Measurements from ENCODE around the gene ALG12. TPM values are rescaled to one million over a fixed set of nuclear protein-coding genes. Genes with fewer than 3 reads are reported as not detected.
"Not testable (repeated sequence)": the region's sequence is repeated elsewhere in the genome, so short reads cannot be mapped to it uniquely, and the experiment has no call there.

The ALG12 gene
- total and polyA plus RNA-seq, 2 of the 4 experiments (the other 2 are of a cell fraction): 7.2 to 10.9 TPM

GRCh38 chr22:49946612-49947295, 28.5 kb upstream of the ALG12 start:
- H3K79me1 ChIP-seq (ENCODE audit: low read depth in 1 of 2, low read length in 2 of 2): 0 out of 4 replicates have a peak, but pooled peaks cover 0 to 3% of the 10 kb centered on the region in 2 experiments
- H3K27me3 ChIP-seq (ENCODE audit: control insufficient read depth, insufficient read depth, low read length): no peaks in the 10 kb centered on the region
- no peak overlapping the region for H3K56ac ChIP-seq (ENCODE audit: extremely low read depth, insufficient read depth, low read length)
- H3K18ac ChIP-seq (ENCODE audit: low read depth, low read length): no peak overlapping the region
- H2AFZ ChIP-seq (replicated peaks; ENCODE audit: low read length, poor library complexity): peak overlapping the region; percentile 58
- no peaks in the 10 kb centered on the region for H3K36me3 ChIP-seq (ENCODE audit: control insufficient read depth, insufficient read depth, low read length)
- 100% methylated on average over 1 of the region's 17 CpGs; no CpG with 5 or more reads in 1 of the 2 experiments for WGBS, 2 experiments (ENCODE audit: extremely low coverage in 2 of 2, insufficient read length in 1 of 2)
- H2BK120ac ChIP-seq (ENCODE audit: low read depth, low read length): no peak overlapping the region
- no peak overlapping the region for H3K4me3 ChIP-seq (ENCODE audit: insufficient read depth, low read depth, low read length)
- no peak overlapping the region for H4K8ac ChIP-seq (ENCODE audit: low read depth in 2 of 2, low read length in 2 of 2)
- H3K14ac ChIP-seq (replicated peaks; ENCODE audit: low read depth, low read length): no peak overlapping the region; the same call in 1 of the 2 replicates
- ATAC-seq (ENCODE audit: low read depth) (no peak), DNase-seq (no peak)
- no peak overlapping the region for H4K5ac ChIP-seq (ENCODE audit: low read depth, low read length)
- no peak overlapping the region for H2BK5ac ChIP-seq (ENCODE audit: low read depth, low read length, poor library complexity, severe bottlenecking)
- peak overlapping the region; percentile 16 for H2AK9ac ChIP-seq (replicated peaks; ENCODE audit: low read depth, low read length, poor library complexity)
- no peak overlapping the region for H2BK20ac ChIP-seq (ENCODE audit: low read depth, low read length)
- no peaks in the 10 kb centered on the region for H4K20me1 ChIP-seq (ENCODE audit: insufficient read depth, low read length)
- H3K27ac ChIP-seq (ENCODE audit: insufficient read depth, low read length): no peak overlapping the region
- dilution Hi-C loops (cut with HindIII; ENCODE audit: low sequenced_read_pairs, unreplicated experiment): no loop called here
- intact Hi-C loops (cut with micrococcal nuclease): no loop called here
- TF ChIP-seq POLR2A (IDR thresholded peaks at IDR 0.05; ENCODE audit: low read depth, low read length): no peak
- TF ChIP-seq SMC3 (IDR thresholded peaks at IDR 0.05; ENCODE audit: low read depth, low read length): no peak
- TF ChIP-seq MXI1 (IDR thresholded peaks at IDR 0.05; ENCODE audit: borderline replicate concordance, low read depth, low read length): no peak
- no peak for TF ChIP-seq RCOR1 (IDR thresholded peaks at IDR 0.05; ENCODE audit: insufficient replicate concordance, low read length)
- no peak overlapping the region for H3K4me2 ChIP-seq (ENCODE audit: low read depth, low read length)
- no peak overlapping the region for H2BK15ac ChIP-seq (ENCODE audit: low read depth, low read length)
- no peak overlapping the region for H3K9ac ChIP-seq (ENCODE audit: low read depth, low read length)
- in situ Hi-C loops (cut with MboI; ENCODE audit: low sequenced_read_pairs): no loop called here
- H3K23ac ChIP-seq (ENCODE audit: low read depth, low read length): no peak overlapping the region
- peak overlapping the region; percentile 43; the same call in 1 of the 2 replicates for H3K4ac ChIP-seq (ENCODE audit: low read depth, low read length)
- H3K4me1 ChIP-seq (ENCODE audit: control insufficient read depth, insufficient read depth, low read length): peaks cover 12% of the 10 kb centered on the region
- H2AK5ac ChIP-seq (ENCODE audit: low read depth, low read length): no peak overlapping the region
- H3K9me3 ChIP-seq (ENCODE audit: control insufficient read depth, insufficient read depth, low read length): no peaks in the 10 kb centered on the region
- BruUV-seq (replicated peaks): no TSS peak
- H3K9me1 ChIP-seq (ENCODE audit: insufficient read depth, low read length): peaks cover 9% of the 10 kb centered on the region
- ChIA-PET POLR2A (ENCODE audit: unreplicated experiment) (no interaction called here), CTCF (interaction anchor here (0.6 kb wide), 1 partner anchor 83 kb away, joined by 3 read pairs; no protein-coding TSS in a partner anchor)
- H4K91ac ChIP-seq (ENCODE audit: insufficient read depth, low read depth, low read length): no peak overlapping the region; the same call in 1 of the 2 replicates

- H3K23ac ChIP-seq (ENCODE audit: low read depth, low read length); H3K4me3 ChIP-seq (ENCODE audit: insufficient read depth, low read depth, low read length); H3K79me1 ChIP-seq (ENCODE audit: low read depth in 1 of 2, low read length in 2 of 2); dilution Hi-C loops (cut with HindIII; ENCODE audit: low sequenced_read_pairs, unreplicated experiment); H2BK120ac ChIP-seq (ENCODE audit: low read depth, low read length); H3K4ac ChIP-seq (ENCODE audit: low read depth, low read length); H3K56ac ChIP-seq (ENCODE audit: extremely low read depth, insufficient read depth, low read length); H4K5ac ChIP-seq (ENCODE audit: low read depth, low read length); BruUV-seq (replicated peaks); ATAC-seq (ENCODE audit: low read depth); H4K91ac ChIP-seq (ENCODE audit: insufficient read depth, low read depth, low read length); H3K4me1 ChIP-seq (ENCODE audit: control insufficient read depth, insufficient read depth, low read length); H4K20me1 ChIP-seq (ENCODE audit: insufficient read depth, low read length); H2BK5ac ChIP-seq (ENCODE audit: low read depth, low read length, poor library complexity, severe bottlenecking); H2BK20ac ChIP-seq (ENCODE audit: low read depth, low read length); H3K9me1 ChIP-seq (ENCODE audit: insufficient read depth, low read length); in situ Hi-C loops (cut with MboI; ENCODE audit: low sequenced_read_pairs); DNase-seq; H2BK15ac ChIP-seq (ENCODE audit: low read depth, low read length); H4K8ac ChIP-seq (ENCODE audit: low read depth in 2 of 2, low read length in 2 of 2); POLR2A ChIA-PET (ENCODE audit: unreplicated experiment); H3K9ac ChIP-seq (ENCODE audit: low read depth, low read length); intact Hi-C loops (cut with micrococcal nuclease); H2AK9ac ChIP-seq (replicated peaks; ENCODE audit: low read depth, low read length, poor library complexity); H3K14ac ChIP-seq (replicated peaks; ENCODE audit: low read depth, low read length); H3K9me3 ChIP-seq (ENCODE audit: control insufficient read depth, insufficient read depth, low read length); CTCF ChIA-PET; H3K27ac ChIP-seq (ENCODE audit: insufficient read depth, low read length); H3K36me3 ChIP-seq (ENCODE audit: control insufficient read depth, insufficient read depth, low read length); H3K4me2 ChIP-seq (ENCODE audit: low read depth, low read length); H3K18ac ChIP-seq (ENCODE audit: low read depth, low read length); H3K27me3 ChIP-seq (ENCODE audit: control insufficient read depth, insufficient read depth, low read length); H2AFZ ChIP-seq (replicated peaks; ENCODE audit: low read length, poor library complexity); H2AK5ac ChIP-seq (ENCODE audit: low read depth, low read length): not testable (repeated sequence)
- no CpG with 5 or more reads among the region's 17 CpGs for WGBS, 2 experiments (ENCODE audit: extremely low coverage in 2 of 2, insufficient read length in 1 of 2)
These were observed 27.0 kb upstream of the ALG12 start for GRCh38 chr22:49945042-49945794.

All from IMR-90 (cell line).